Mammary epithelial cell (primary cell): ENCODE measurements around the gene MAP3K5.

ENCODE experiments used
- EZH2 ChIP-seq: IDR thresholded peaks from 2 replicates; pipeline ENCODE4 v1.6.1; 2012; ENCODE audit warnings: low read length, inconsistent platforms, borderline replicate concordance
- TF ChIP-seq, protein P1 (sequence below), 2 donors: IDR thresholded peaks in 1 of 2; conservative IDR thresholded peaks in 1 of 2; 2 replicates each; pipeline ENCODE4 v1.5.1; 2011 to 2012; ENCODE audit warnings: inconsistent platforms in 2 of 2, low read length in 2 of 2, mild to moderate bottlenecking in 2 of 2, control low read depth in 1 of 2, low read depth in 1 of 2; ENCODE audit not compliant: insufficient read depth in 1 of 2; ENCODE audit errors: extremely low read depth in 1 of 2

DNA sequence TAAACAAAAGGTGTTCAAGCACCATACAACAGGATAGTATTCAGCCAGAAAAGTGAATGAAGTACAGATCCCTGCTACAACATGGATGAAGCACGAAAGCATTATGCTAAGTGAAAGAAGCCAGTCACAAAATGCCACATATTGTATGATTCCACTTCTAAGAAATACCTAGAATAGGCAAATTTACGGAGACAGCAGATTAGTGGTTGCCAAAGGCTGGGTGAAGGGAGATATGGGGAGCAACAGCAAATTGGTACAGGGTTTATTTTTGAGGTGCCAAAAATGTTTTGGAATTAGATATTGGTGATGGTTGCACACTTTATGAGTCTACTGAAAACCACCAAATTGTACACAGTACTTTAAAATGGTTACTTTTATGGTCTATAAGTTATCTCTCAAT is 23.2 kb downstream of the MAP3K5 start:
- TF ChIP-seq, protein P1, sequence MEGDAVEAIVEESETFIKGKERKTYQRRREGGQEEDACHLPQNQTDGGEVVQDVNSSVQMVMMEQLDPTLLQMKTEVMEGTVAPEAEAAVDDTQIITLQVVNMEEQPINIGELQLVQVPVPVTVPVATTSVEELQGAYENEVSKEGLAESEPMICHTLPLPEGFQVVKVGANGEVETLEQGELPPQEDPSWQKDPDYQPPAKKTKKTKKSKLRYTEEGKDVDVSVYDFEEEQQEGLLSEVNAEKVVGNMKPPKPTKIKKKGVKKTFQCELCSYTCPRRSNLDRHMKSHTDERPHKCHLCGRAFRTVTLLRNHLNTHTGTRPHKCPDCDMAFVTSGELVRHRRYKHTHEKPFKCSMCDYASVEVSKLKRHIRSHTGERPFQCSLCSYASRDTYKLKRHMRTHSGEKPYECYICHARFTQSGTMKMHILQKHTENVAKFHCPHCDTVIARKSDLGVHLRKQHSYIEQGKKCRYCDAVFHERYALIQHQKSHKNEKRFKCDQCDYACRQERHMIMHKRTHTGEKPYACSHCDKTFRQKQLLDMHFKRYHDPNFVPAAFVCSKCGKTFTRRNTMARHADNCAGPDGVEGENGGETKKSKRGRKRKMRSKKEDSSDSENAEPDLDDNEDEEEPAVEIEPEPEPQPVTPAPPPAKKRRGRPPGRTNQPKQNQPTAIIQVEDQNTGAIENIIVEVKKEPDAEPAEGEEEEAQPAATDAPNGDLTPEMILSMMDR (conservative IDR thresholded peaks at IDR 0.05 in 1 of 2, IDR thresholded peaks at IDR 0.05 in 1 of 2; ENCODE audit: extremely low read depth in 1 of 2, insufficient read depth in 1 of 2, low read depth in 1 of 2, low read length in 2 of 2): no peak
- TF ChIP-seq EZH2: no peak
